ENCODE data around the gene C1orf53.

GRCh38 chr1:197928849-197929336 is 26.5 kb downstream of the C1orf53 start:
- TF ChIP-seq CTCF (conservative IDR thresholded peaks at IDR 0.05) (no peak), EZH2 (IDR thresholded peaks at IDR 0.05; ENCODE audit: low read depth) (no peak)
